Right lobe of liver (tissue), 6 donors: Measurements from ENCODE around the gene PCNT. TPM values are rescaled to one million over a fixed set of nuclear protein-coding genes. Genes with fewer than 3 reads are reported as not detected.
A peak's percentile ranks its signal among the peaks of the same experiment; 100 is the strongest.

Experiments used
- ATAC-seq, 4 donors: fragments of 200-7000 bp; cut with Tn5 transposase; one replicate each; pipeline ENCODE4 v1.9.1; 2020; ENCODE audit warnings: mild to moderate bottlenecking in 4 of 4, moderate library complexity in 4 of 4
- DNase-seq, 3 donors: peaks; one replicate each; pipeline ENCODE4 v3.0.0-alpha.2; 2020
- H3K27ac ChIP-seq, 3 donors: fragments of 200-600 bp; one replicate each; pipeline ENCODE4 v1.8.0; 2022
- H3K27me3 ChIP-seq, 2 donors: fragments of 200-600 bp; one replicate each; pipeline ENCODE4 v1.8.0; 2022
- H3K36me3 ChIP-seq, 4 donors: fragments of 200-600 bp; sonication (generic) in 1 of 4; one replicate each; pipeline versions ENCODE4 v1.5.1 to v1.8.0; 2017 to 2022; ENCODE audit warnings: control low read depth in 1 of 4
- H3K4me1 ChIP-seq, 4 donors: fragments of 200-600 bp; sonication (generic) in 1 of 4; one replicate each; pipeline versions ENCODE4 v1.5.1 to v1.8.0; 2017 to 2022; ENCODE audit warnings: control low read depth in 1 of 4
- H3K4me3 ChIP-seq, 3 donors: fragments of 200-600 bp; one replicate each; pipeline ENCODE4 v1.8.0; 2022
- H3K9me3 ChIP-seq, 4 donors: fragments of 200-600 bp; sonication (generic) in 1 of 4; one replicate each; pipeline versions ENCODE4 v1.5.1 to v1.8.0; 2017 to 2022; ENCODE audit warnings: control low read depth in 1 of 4
- CTCF ChIP-seq, 4 donors: fragments of 200-600 bp in 3 of 4; fragments of 450-650 bp in 1 of 4; IDR thresholded peaks; one replicate each; pipeline versions ENCODE4 v1.5.1 to v1.8.0; 2016 to 2022; ENCODE audit warnings: antibody characterized with exemption in 4 of 4, mild to moderate bottlenecking in 2 of 4
- POLR2A ChIP-seq: fragments of 450-650 bp; IDR thresholded peaks from one replicate; pipeline ENCODE4 v1.6.1; 2017; ENCODE audit warnings: antibody characterized with exemption, mild to moderate bottlenecking
- WGBS: methylation state at CpG from one replicate; pipeline ENCODE4 v1.1.6; 2018; ENCODE audit warnings: low coverage, low lambda C conversion rate; ENCODE audit not compliant: insufficient coverage; ENCODE audit errors: missing lambda C conversion rate; 5-methylcytosine and 5-hydroxymethylcytosine counted together
- intact Hi-C, 2 donors: fragments of 100-400 bp; cut with DNase I; formaldehyde crosslinking; loops; one replicate each; pipeline versions ENCODE4 v1.11.2 to v1.14.1; 2022
- total RNA-seq, 6 experiments: library from RNA; depleted of rRNA in 2 of 6; stranded (reverse); fragments of >200 nt in 2 of 6; fragmentation: NEBNext Ultra II Directional in 3 of 6; extraction: Animal tissue kit (Norgen Biotek cat#: 25700) in 3 of 6; gene quantifications; one replicate each; pipeline versions ENCODE4 v1.1.0 to v1.2.4, GENCODE V29; 2016 to 2023
- donor health status: DM: no; HTN: yes; CAD: no.
- donor health status: DM: no; HTN: no; CAD: no.
- donor health status: DM: no; HTN: no; CAD: no.
- donor health status: DM: no; HTN: yes; CAD: no.
- donor health status: DM: no; HTN: yes; CAD: no.

PCNT gene
- total RNA-seq, 6 experiments from 2014 or later: 9.9 to 18.2 (median 14.1) TPM

GRCh38 chr21:46468108-46468774 lies 144.3 kb downstream of the PCNT start:
- Histone ChIP-seq H3K4me1 (no peaks in the 10 kb centered on the region), H3K4me3 (no peak overlapping the region), H3K27me3 (no peaks in the 10 kb centered on the region), H3K36me3 (no peaks in the 10 kb centered on the region), H3K27ac (no peak overlapping the region), H3K9me3 (no peaks in the 10 kb centered on the region)
- no peak for TF ChIP-seq POLR2A
- TF ChIP-seq CTCF (IDR thresholded peaks at IDR 0.05): no peak
- DNase-seq (no peak), ATAC-seq (no peak)
- WGBS: 80% methylated on average over 6 of the region's 6 CpGs
- intact Hi-C loops: no loop called here

GRCh38 chr21:46469275-46469674 lies 145.3 kb downstream of the PCNT start:
- Histone ChIP-seq H3K27ac (no peak overlapping the region), H3K36me3 (no peaks in the 10 kb centered on the region), H3K4me1 (no peaks in the 10 kb centered on the region), H3K4me3 (no peak overlapping the region), H3K27me3 (no peaks in the 10 kb centered on the region), H3K9me3 (no peaks in the 10 kb centered on the region)
- intact Hi-C loops: no loop called here
- no CpG with 5 or more reads among the region's 3 CpGs for WGBS
- TF ChIP-seq POLR2A (no peak), CTCF (IDR thresholded peaks at IDR 0.05) (no peak)
- DNase-seq: peak in 1 of 3 donors; percentile 19
- no peak for ATAC-seq

GRCh38 chr21:46471514-46471913 lies 147.6 kb downstream of the PCNT start:
- H3K9me3 ChIP-seq: no peaks in the 10 kb centered on the region
- DNase-seq: no peak
- H3K27me3 ChIP-seq: no peaks in the 10 kb centered on the region
- TF ChIP-seq POLR2A (no peak), CTCF (IDR thresholded peaks at IDR 0.05) (no peak)
- no peak overlapping the region for H3K27ac ChIP-seq
- 87% methylated on average over 1 of the region's 1 CpG for WGBS
- ATAC-seq: no peak
- intact Hi-C loops: no loop called here
- H3K4me1 ChIP-seq: no peaks in the 10 kb centered on the region
- H3K4me3 ChIP-seq: no peak overlapping the region
- no peaks in the 10 kb centered on the region for H3K36me3 ChIP-seq

GRCh38 chr21:46472246-46472645 lies 148.3 kb downstream of the PCNT start:
- no peak overlapping the region for H3K27ac ChIP-seq
- H3K9me3 ChIP-seq: no peaks in the 10 kb centered on the region
- H3K36me3 ChIP-seq: no peaks in the 10 kb centered on the region
- ATAC-seq (peak; percentile 51 to 77 (median 71)), DNase-seq (peak in 1 of 3 donors; percentile 39)
- 59% methylated on average over 3 of the region's 6 CpGs for WGBS
- no peak overlapping the region for H3K4me3 ChIP-seq
- intact Hi-C loops: no loop called here
- H3K27me3 ChIP-seq: no peaks in the 10 kb centered on the region
- H3K4me1 ChIP-seq: no peaks in the 10 kb centered on the region
- TF ChIP-seq CTCF (IDR thresholded peaks at IDR 0.05): no peak
- no peak for TF ChIP-seq POLR2A
